GM19043 (cell line): ENCODE results near the gene SH2D3A.
"Not testable (repeated sequence)": the region's sequence is repeated elsewhere in the genome, so short reads cannot be mapped to it uniquely, and the experiment has no call there.

Experiments
- ATAC-seq: cut with Tn5 transposase; IDR thresholded peaks from one replicate; pipeline ENCODE4 v1.9.1; 2021; ENCODE audit warnings: low read depth; ENCODE audit not compliant: unreplicated experiment

The SH2D3A gene

GRCh38 chr19:6790194-6791128, 23.2 kb upstream of the SH2D3A start:
- no peak for ATAC-seq

- no peak for ATAC-seq
Observed at GRCh38 chr19:6788896-6789295, 21.7 kb upstream of the SH2D3A start.

- ATAC-seq = no peak
Observed at GRCh38 chr19:6787393-6787792, 20.2 kb upstream of the SH2D3A start.

GRCh38 chr19:6779206-6779605, 12.0 kb upstream of the SH2D3A start:
- no peak for ATAC-seq

GRCh38 chr19:6778386-6778785, 11.2 kb upstream of the SH2D3A start:
- no peak for ATAC-seq

- no peak for ATAC-seq
Observed at GRCh38 chr19:6777434-6777833, 10.2 kb upstream of the SH2D3A start.

- ATAC-seq = no peak
Observed at GRCh38 chr19:6776999-6777398, 9.8 kb upstream of the SH2D3A start.

GRCh38 chr19:6776045-6776444, 8.8 kb upstream of the SH2D3A start:
- ATAC-seq = not testable (repeated sequence)

GRCh38 chr19:6774821-6775707, 7.8 kb upstream of the SH2D3A start:
- no peak for ATAC-seq

- no peak for ATAC-seq
Observed at GRCh38 chr19:6773323-6773931, 6.2 kb upstream of the SH2D3A start.

GRCh38 chr19:6772866-6773322, 5.7 kb upstream of the SH2D3A start:
- no peak for ATAC-seq

- no peak for ATAC-seq
Observed at GRCh38 chr19:6772028-6772865, 5.0 kb upstream of the SH2D3A start, which contains the start of gene VAV1. TSS of gene VAV1 (plus strand) at chr19:6772708. CDS start at chr19:6772808, 100 bp downstream.

GRCh38 chr19:6771648-6772027, 4.4 kb upstream of the SH2D3A start:
- not testable (repeated sequence) for ATAC-seq

GRCh38 chr19:6769006-6769619, 1.9 kb upstream of the SH2D3A start:
- no peak for ATAC-seq

GRCh38 chr19:6768236-6768785, 1.1 kb upstream of the SH2D3A start:
- ATAC-seq = no peak

- ATAC-seq = no peak
Observed at GRCh38 chr19:6767081-6767356, 216 bp downstream of the SH2D3A start.

- no peak for ATAC-seq
Observed at GRCh38 chr19:6766357-6767080, 716 bp downstream of the SH2D3A start.

GRCh38 chr19:6765738-6766356, 1.4 kb downstream of the SH2D3A start:
- ATAC-seq = no peak
